Adipocyte (in vitro differentiated cells): Measurements from ENCODE around the gene CYLD.

Source experiments
- DNase-seq: peaks from one replicate; pipeline ENCODE4 v3.0.0-alpha.2; 2015; ENCODE audit warnings: low read depth
- H3K27me3 ChIP-seq: replicated peaks from 2 replicates; pipeline ENCODE4 v1.7.0; 2013; ENCODE audit warnings: mild to moderate bottlenecking, low read length, moderate library complexity; ENCODE audit not compliant: control insufficient read depth, insufficient read depth
- H3K36me3 ChIP-seq: 2 replicates; pipeline ENCODE4 v1.7.0; 2013; ENCODE audit warnings: low read length, mild to moderate bottlenecking, moderate library complexity; ENCODE audit not compliant: control insufficient read depth, insufficient read depth, severe bottlenecking
- H3K4me1 ChIP-seq: 2 replicates; pipeline ENCODE4 v1.7.0; 2013; ENCODE audit warnings: mild to moderate bottlenecking, low read length, moderate library complexity; ENCODE audit not compliant: control insufficient read depth, insufficient read depth
- H3K4me3 ChIP-seq: 2 replicates; pipeline ENCODE4 v1.7.0; 2013; ENCODE audit warnings: mild to moderate bottlenecking, low read length, moderate library complexity
- H3K9ac ChIP-seq: 2 replicates; pipeline ENCODE4 v1.7.0; 2013; ENCODE audit warnings: mild to moderate bottlenecking, low read length, moderate library complexity
- H3K9me3 ChIP-seq: 2 replicates; pipeline ENCODE4 v1.7.0; 2013; ENCODE audit warnings: mild to moderate bottlenecking, low read length, moderate library complexity; ENCODE audit not compliant: control insufficient read depth

Gene CYLD

GRCh38 chr16:50743581-50744225 is 1.8 kb downstream of the CYLD start:
- peak overlapping the region; percentile 32 for H3K9ac ChIP-seq
- H3K27me3 ChIP-seq, result no peaks in the 10 kb centered on the region
- peaks cover 27% of the 10 kb centered on the region for H3K4me1 ChIP-seq
- H3K9me3 ChIP-seq, result no peaks in the 10 kb centered on the region
- peak; percentile 51 for DNase-seq
- H3K36me3 ChIP-seq, result peaks cover 5% of the 10 kb centered on the region
- H3K4me3 ChIP-seq, result peak overlapping the region; percentile 90

- peaks cover 27% of the 10 kb centered on the region for H3K4me1 ChIP-seq
- peaks cover 10% of the 10 kb centered on the region for H3K36me3 ChIP-seq
- no peak for DNase-seq
- no peaks in the 10 kb centered on the region for H3K27me3 ChIP-seq
- H3K4me3 ChIP-seq, result no peak overlapping the region
- no peak overlapping the region for H3K9ac ChIP-seq
- no peaks in the 10 kb centered on the region for H3K9me3 ChIP-seq
Measured at GRCh38 chr16:50744881-50745280, 3.0 kb downstream of the CYLD start.

GRCh38 chr16:50745940-50746339 is 4.1 kb downstream of the CYLD start:
- Histone ChIP-seq H3K9me3 (no peaks in the 10 kb centered on the region), H3K9ac (no peak overlapping the region), H3K27me3 (no peaks in the 10 kb centered on the region), H3K36me3 (peaks cover 17% of the 10 kb centered on the region), H3K4me3 (no peak overlapping the region), H3K4me1 (peaks cover 27% of the 10 kb centered on the region)
- no peak for DNase-seq

GRCh38 chr16:50747207-50747956 is 5.5 kb downstream of the CYLD start:
- DNase-seq, result no peak
- Histone ChIP-seq H3K4me1 (peaks cover 27% of the 10 kb centered on the region), H3K36me3 (peaks cover 28% of the 10 kb centered on the region), H3K9ac (no peak overlapping the region), H3K27me3 (no peaks in the 10 kb centered on the region), H3K4me3 (no peak overlapping the region), H3K9me3 (no peaks in the 10 kb centered on the region)

- no peaks in the 10 kb centered on the region for H3K27me3 ChIP-seq
- peaks cover 66% of the 10 kb centered on the region for H3K36me3 ChIP-seq
- no peaks in the 10 kb centered on the region for H3K9me3 ChIP-seq
- H3K9ac ChIP-seq, result no peak overlapping the region
- no peaks in the 10 kb centered on the region for H3K4me1 ChIP-seq
- DNase-seq, result no peak
- no peak overlapping the region for H3K4me3 ChIP-seq
Measured at GRCh38 chr16:50751528-50751927, 9.6 kb downstream of the CYLD start.

- Histone ChIP-seq H3K36me3 (peaks cover 61% of the 10 kb centered on the region), H3K9me3 (no peaks in the 10 kb centered on the region), H3K27me3 (no peaks in the 10 kb centered on the region), H3K4me1 (no peaks in the 10 kb centered on the region), H3K4me3 (no peak overlapping the region), H3K9ac (no peak overlapping the region)
- no peak for DNase-seq
Measured at GRCh38 chr16:50752471-50753235, 10.8 kb downstream of the CYLD start.

- DNase-seq, result peak; percentile 38
- Histone ChIP-seq H3K36me3 (peaks cover 55% of the 10 kb centered on the region), H3K27me3 (no peaks in the 10 kb centered on the region), H3K4me3 (no peak overlapping the region), H3K4me1 (no peaks in the 10 kb centered on the region), H3K9me3 (no peaks in the 10 kb centered on the region), H3K9ac (no peak overlapping the region)
Measured at GRCh38 chr16:50756473-50756872, 14.6 kb downstream of the CYLD start.

GRCh38 chr16:50761267-50761666 is 19.4 kb downstream of the CYLD start:
- peaks cover 6% of the 10 kb centered on the region for H3K9me3 ChIP-seq
- H3K9ac ChIP-seq, result no peak overlapping the region
- no peak for DNase-seq
- peaks cover 20% of the 10 kb centered on the region for H3K36me3 ChIP-seq
- peaks cover 11% of the 10 kb centered on the region for H3K4me1 ChIP-seq
- no peaks in the 10 kb centered on the region for H3K27me3 ChIP-seq
- no peak overlapping the region for H3K4me3 ChIP-seq

GRCh38 chr16:50762241-50762640 is 20.4 kb downstream of the CYLD start:
- H3K9me3 ChIP-seq, result peaks cover 9% of the 10 kb centered on the region
- peaks cover 28% of the 10 kb centered on the region for H3K36me3 ChIP-seq
- no peak overlapping the region for H3K4me3 ChIP-seq
- no peak overlapping the region for H3K9ac ChIP-seq
- no peaks in the 10 kb centered on the region for H3K27me3 ChIP-seq
- H3K4me1 ChIP-seq, result peaks cover 11% of the 10 kb centered on the region
- no peak for DNase-seq

GRCh38 chr16:50763211-50763610 is 21.3 kb downstream of the CYLD start:
- DNase-seq, result peak; percentile 29
- no peak overlapping the region for H3K9ac ChIP-seq
- peaks cover 30% of the 10 kb centered on the region for H3K36me3 ChIP-seq
- peaks cover 9% of the 10 kb centered on the region for H3K9me3 ChIP-seq
- peaks cover 11% of the 10 kb centered on the region for H3K4me1 ChIP-seq
- no peaks in the 10 kb centered on the region for H3K27me3 ChIP-seq
- H3K4me3 ChIP-seq, result no peak overlapping the region

- Histone ChIP-seq H3K27me3 (no peaks in the 10 kb centered on the region), H3K4me1 (peaks cover 11% of the 10 kb centered on the region), H3K36me3 (peaks cover 35% of the 10 kb centered on the region), H3K9me3 (peaks cover 9% of the 10 kb centered on the region), H3K9ac (no peak overlapping the region), H3K4me3 (no peak overlapping the region)
- no peak for DNase-seq
Measured at GRCh38 chr16:50765260-50765659, 23.4 kb downstream of the CYLD start.
